ENCODE measurements around the gene CST11. TPM values are rescaled to one million over a fixed set of nuclear protein-coding genes. Genes with fewer than 3 reads are reported as not detected.

CST11 gene
- total RNA-seq, 1 experiment from 2014 or later, result not detected

DNA sequence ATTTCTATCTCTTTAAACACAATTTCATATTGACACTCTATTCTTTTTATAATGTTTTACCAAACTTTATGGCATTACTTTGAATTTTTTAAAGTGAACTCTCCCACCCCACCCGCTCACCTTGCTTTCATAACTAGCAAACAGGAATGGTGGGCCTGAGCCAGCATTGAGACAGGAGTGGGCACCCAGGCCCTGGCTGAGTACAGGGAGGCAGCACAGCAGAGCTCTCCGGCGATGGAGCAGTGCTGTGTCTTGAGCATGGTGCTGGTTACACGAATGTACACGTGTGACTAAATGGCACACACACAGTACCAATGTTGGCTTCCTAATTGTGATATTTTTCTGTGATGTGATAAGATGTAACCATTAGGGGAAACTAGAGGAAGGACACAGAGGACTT is 4.5 kb downstream of the CST11 start:
- ATAC-seq (no peak), DNase-seq (ENCODE audit: low spot score) (no peak)
- CTCF ChIA-PET, result no interaction called here
- Mint-ChIP-seq H3K36me3 (no peaks in the 10 kb centered on the region), H3K4me3 (no peak overlapping the region), H3K9me3 (no peaks in the 10 kb centered on the region), H3K4me1 (peaks cover 11% of the 10 kb centered on the region), H3K27ac (no peak overlapping the region), H3K27me3 (ENCODE audit: low read depth) (peaks cover 10% of the 10 kb centered on the region)
- POLR2A ChIA-PET, result no interaction called here
- TF ChIP-seq ZNF416 (CRISPR knock-in tag; IDR thresholded peaks at IDR 0.05), result no peak
- TF ChIP-seq EMX1 (CRISPR knock-in tag; IDR thresholded peaks at IDR 0.05), result no peak
- no peak for TF ChIP-seq KAT7 (CRISPR knock-in tag; IDR thresholded peaks at IDR 0.05; ENCODE audit: borderline replicate concordance)
- no peak for TF ChIP-seq MXD4 (CRISPR knock-in tag; IDR thresholded peaks at IDR 0.05; ENCODE audit: borderline replicate concordance)
- TF ChIP-seq ESRRA (CRISPR knock-in tag; IDR thresholded peaks at IDR 0.05; ENCODE audit: borderline replicate concordance), result no peak

DNA sequence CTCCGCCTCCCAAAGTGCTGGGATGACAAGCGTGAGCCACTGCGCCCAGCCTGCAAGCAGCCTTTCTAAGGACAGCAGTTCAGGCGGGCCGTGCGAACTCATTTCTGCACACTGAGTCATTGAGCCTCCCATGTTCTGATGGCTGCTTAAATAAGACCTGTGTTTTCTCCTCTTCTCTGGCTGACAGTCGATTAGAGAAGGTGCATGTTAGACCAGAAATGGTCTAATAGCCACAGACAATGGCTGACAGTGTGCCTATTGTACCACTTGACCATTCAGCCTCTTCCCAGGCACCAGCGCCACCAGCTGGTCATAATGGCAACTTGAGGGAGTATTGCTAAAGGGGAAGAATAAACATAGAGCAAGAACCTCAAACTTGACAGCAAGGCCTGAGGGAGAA is 6.2 kb downstream of the CST11 start:
- Mint-ChIP-seq H3K9me3 (no peaks in the 10 kb centered on the region), H3K4me3 (no peak overlapping the region), H3K27me3 (ENCODE audit: low read depth) (peaks cover 6% of the 10 kb centered on the region; the same call in 1 of the 2 replicates), H3K4me1 (0 out of 2 replicates have a peak, but pooled peaks cover 8% of the 10 kb centered on the region), H3K36me3 (no peaks in the 10 kb centered on the region), H3K27ac (no peak overlapping the region)
- POLR2A ChIA-PET, result no interaction called here
- DNase-seq (ENCODE audit: low spot score) (peak; percentile 85), ATAC-seq (peak; percentile 74)
- CTCF ChIA-PET, result interaction anchor here (0.7 to 3.3 kb wide), 19 partner anchors 8 to 241 kb away, joined by 3 to 21 read pairs (median 4); partner anchors contain the start of gene NAPB
- no peak for TF ChIP-seq FOXJ3 (CRISPR knock-in tag; IDR thresholded peaks at IDR 0.05; ENCODE audit: borderline replicate concordance)
- TF ChIP-seq, protein P1, sequence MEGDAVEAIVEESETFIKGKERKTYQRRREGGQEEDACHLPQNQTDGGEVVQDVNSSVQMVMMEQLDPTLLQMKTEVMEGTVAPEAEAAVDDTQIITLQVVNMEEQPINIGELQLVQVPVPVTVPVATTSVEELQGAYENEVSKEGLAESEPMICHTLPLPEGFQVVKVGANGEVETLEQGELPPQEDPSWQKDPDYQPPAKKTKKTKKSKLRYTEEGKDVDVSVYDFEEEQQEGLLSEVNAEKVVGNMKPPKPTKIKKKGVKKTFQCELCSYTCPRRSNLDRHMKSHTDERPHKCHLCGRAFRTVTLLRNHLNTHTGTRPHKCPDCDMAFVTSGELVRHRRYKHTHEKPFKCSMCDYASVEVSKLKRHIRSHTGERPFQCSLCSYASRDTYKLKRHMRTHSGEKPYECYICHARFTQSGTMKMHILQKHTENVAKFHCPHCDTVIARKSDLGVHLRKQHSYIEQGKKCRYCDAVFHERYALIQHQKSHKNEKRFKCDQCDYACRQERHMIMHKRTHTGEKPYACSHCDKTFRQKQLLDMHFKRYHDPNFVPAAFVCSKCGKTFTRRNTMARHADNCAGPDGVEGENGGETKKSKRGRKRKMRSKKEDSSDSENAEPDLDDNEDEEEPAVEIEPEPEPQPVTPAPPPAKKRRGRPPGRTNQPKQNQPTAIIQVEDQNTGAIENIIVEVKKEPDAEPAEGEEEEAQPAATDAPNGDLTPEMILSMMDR (IDR thresholded peaks at IDR 0.05), result peak; percentile 60; the same call in 1 of the 2 replicates

DNA sequence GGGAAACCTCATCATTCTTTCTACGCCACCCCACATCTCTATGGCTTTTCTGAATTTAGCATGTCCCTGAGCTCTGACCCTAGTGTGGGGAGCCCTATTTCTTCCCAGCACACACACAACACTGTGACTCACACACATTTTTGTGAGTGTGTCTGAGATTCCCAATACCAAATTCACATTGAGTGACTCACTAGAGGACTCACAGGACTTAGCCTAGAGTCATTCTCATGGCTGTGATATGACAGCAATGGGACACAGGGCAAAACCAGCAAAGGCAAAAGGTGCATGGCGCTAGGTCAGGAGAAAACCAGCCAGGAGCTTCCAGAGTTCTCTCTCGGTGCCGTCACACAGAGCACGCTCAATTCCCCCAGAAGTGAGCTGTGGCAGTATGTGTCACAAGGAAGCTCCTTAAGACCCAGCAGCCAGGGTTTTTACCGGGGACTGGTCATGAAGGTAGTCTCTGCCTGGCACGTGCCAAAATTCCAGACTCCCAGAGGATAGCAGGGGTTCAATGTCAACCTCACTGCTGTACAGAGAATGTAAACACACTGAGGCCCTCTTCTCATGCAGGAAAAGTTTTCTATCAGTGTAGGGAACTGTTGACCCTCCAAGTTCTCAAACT is 7.0 kb downstream of the CST11 start:
- DNase-seq (ENCODE audit: low spot score) (no peak), ATAC-seq (no peak)
- Mint-ChIP-seq H3K4me1 (0 out of 2 replicates have a peak, but pooled peaks cover 8% of the 10 kb centered on the region), H3K36me3 (no peaks in the 10 kb centered on the region), H3K27me3 (ENCODE audit: low read depth) (peaks cover 3% of the 10 kb centered on the region; the same call in 1 of the 2 replicates), H3K9me3 (no peaks in the 10 kb centered on the region), H3K27ac (no peak overlapping the region), H3K4me3 (no peak overlapping the region)
- TF ChIP-seq, protein P2, sequence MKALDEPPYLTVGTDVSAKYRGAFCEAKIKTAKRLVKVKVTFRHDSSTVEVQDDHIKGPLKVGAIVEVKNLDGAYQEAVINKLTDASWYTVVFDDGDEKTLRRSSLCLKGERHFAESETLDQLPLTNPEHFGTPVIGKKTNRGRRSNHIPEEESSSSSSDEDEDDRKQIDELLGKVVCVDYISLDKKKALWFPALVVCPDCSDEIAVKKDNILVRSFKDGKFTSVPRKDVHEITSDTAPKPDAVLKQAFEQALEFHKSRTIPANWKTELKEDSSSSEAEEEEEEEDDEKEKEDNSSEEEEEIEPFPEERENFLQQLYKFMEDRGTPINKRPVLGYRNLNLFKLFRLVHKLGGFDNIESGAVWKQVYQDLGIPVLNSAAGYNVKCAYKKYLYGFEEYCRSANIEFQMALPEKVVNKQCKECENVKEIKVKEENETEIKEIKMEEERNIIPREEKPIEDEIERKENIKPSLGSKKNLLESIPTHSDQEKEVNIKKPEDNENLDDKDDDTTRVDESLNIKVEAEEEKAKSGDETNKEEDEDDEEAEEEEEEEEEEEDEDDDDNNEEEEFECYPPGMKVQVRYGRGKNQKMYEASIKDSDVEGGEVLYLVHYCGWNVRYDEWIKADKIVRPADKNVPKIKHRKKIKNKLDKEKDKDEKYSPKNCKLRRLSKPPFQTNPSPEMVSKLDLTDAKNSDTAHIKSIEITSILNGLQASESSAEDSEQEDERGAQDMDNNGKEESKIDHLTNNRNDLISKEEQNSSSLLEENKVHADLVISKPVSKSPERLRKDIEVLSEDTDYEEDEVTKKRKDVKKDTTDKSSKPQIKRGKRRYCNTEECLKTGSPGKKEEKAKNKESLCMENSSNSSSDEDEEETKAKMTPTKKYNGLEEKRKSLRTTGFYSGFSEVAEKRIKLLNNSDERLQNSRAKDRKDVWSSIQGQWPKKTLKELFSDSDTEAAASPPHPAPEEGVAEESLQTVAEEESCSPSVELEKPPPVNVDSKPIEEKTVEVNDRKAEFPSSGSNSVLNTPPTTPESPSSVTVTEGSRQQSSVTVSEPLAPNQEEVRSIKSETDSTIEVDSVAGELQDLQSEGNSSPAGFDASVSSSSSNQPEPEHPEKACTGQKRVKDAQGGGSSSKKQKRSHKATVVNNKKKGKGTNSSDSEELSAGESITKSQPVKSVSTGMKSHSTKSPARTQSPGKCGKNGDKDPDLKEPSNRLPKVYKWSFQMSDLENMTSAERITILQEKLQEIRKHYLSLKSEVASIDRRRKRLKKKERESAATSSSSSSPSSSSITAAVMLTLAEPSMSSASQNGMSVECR (CRISPR knock-in tag; IDR thresholded peaks at IDR 0.05; ENCODE audit: borderline replicate concordance), result no peak
- TF ChIP-seq, protein P3, sequence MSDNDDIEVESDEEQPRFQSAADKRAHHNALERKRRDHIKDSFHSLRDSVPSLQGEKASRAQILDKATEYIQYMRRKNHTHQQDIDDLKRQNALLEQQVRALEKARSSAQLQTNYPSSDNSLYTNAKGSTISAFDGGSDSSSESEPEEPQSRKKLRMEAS (CRISPR knock-in tag; IDR thresholded peaks at IDR 0.05), result no peak
- TF ChIP-seq ZBTB21 (CRISPR knock-in tag; IDR thresholded peaks at IDR 0.05; ENCODE audit: borderline replicate concordance) (no peak), SMAD3 (CRISPR knock-in tag; IDR thresholded peaks at IDR 0.05; ENCODE audit: borderline replicate concordance) (no peak), ZNF232 (CRISPR knock-in tag; IDR thresholded peaks at IDR 0.05) (no peak), ZNF317 (CRISPR knock-in tag; IDR thresholded peaks at IDR 0.05; ENCODE audit: borderline replicate concordance, low read depth) (no peak), EMX1 (CRISPR knock-in tag; IDR thresholded peaks at IDR 0.05) (no peak), NFYB (CRISPR knock-in tag; conservative IDR thresholded peaks at IDR 0.05; ENCODE audit: low read depth) (no peak), HMGA2 (CRISPR knock-in tag; IDR thresholded peaks at IDR 0.05) (no peak), ZNF121 (CRISPR knock-in tag; IDR thresholded peaks at IDR 0.05) (no peak)
- CTCF ChIA-PET, result interaction anchor here (0.6 to 3.3 kb wide), 7 partner anchors 9 to 419 kb away, joined by 3 to 21 read pairs (median 6); partner anchors contain the start of gene NAPB
- POLR2A ChIA-PET, result no interaction called here
